T-helper 2 cell (primary cell): Measurements from ENCODE around the gene MFSD12.

Experiments
- DNase-seq, 5 experiments: peaks; one replicate each; pipeline versions ENCODE4 v3.0.0 to v3.0.0-alpha.2; 2012 to 2022

Gene MFSD12

GRCh38 chr19:3505598-3506383 is 51.6 kb downstream of the MFSD12 start, which contains the start of gene FZR1:
Gene FZR1, plus strand, starts transcription at chr19:3506311. Its CDS starts 16,679 bp downstream, at chr19:3522990.
- peak; percentile 99 to 100 (median 99) for DNase-seq

GRCh38 chr19:3504735-3505134 is 52.7 kb downstream of the MFSD12 start:
- DNase-seq = no peak

GRCh38 chr19:3503036-3503572 is 54.3 kb downstream of the MFSD12 start:
- DNase-seq = no peak

GRCh38 chr19:3501780-3502179 is 55.6 kb downstream of the MFSD12 start:
- DNase-seq = no peak

GRCh38 chr19:3500429-3501101 is 56.8 kb downstream of the MFSD12 start, which contains the start of gene DOHH:
Gene DOHH, minus strand, starts transcription at chr19:3500674. Its CDS starts 3,860 bp downstream, at chr19:3496814.
- peak; percentile 71 to 98 (median 92) for DNase-seq

- no peak for DNase-seq
Observed at GRCh38 chr19:3499738-3500428, 57.5 kb downstream of the MFSD12 start.

- no peak for DNase-seq
Observed at GRCh38 chr19:3497757-3498520, 59.4 kb downstream of the MFSD12 start.

GRCh38 chr19:3496392-3497273 is 60.8 kb downstream of the MFSD12 start:
- no peak for DNase-seq

GRCh38 chr19:3494559-3494958 is 62.8 kb downstream of the MFSD12 start:
- DNase-seq = peak in 2 of 5 experiments; percentile 19 to 33
